HG03060 (cell line): ENCODE data around the gene ZBTB7C.

Source experiments
- ATAC-seq: cut with Tn5 transposase; IDR thresholded peaks from one replicate; pipeline ENCODE4 v1.9.1; 2021; ENCODE audit warnings: low read depth, moderate number of reproducible peaks; ENCODE audit not compliant: unreplicated experiment

ZBTB7C gene

DNA sequence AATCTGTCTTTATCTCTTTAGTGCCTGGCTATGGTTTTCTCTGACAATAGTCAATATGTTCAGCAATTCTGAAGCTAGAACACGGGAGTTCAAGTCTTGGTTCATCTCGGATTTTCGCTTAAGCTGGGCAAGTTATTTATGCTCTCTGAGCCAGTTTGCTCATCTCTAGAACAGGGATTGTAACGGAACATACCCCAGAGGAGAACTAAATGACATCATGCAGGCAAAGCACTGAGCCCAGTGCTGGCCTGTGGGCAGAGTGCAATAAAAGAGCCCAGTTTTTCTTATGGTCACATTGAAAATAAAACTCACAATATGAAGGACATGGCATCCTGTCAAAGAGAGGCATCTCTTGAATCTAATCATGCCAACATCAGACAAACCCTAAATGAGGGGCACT, 143.9 kb downstream of the ZBTB7C start:
- no peak for ATAC-seq

DNA sequence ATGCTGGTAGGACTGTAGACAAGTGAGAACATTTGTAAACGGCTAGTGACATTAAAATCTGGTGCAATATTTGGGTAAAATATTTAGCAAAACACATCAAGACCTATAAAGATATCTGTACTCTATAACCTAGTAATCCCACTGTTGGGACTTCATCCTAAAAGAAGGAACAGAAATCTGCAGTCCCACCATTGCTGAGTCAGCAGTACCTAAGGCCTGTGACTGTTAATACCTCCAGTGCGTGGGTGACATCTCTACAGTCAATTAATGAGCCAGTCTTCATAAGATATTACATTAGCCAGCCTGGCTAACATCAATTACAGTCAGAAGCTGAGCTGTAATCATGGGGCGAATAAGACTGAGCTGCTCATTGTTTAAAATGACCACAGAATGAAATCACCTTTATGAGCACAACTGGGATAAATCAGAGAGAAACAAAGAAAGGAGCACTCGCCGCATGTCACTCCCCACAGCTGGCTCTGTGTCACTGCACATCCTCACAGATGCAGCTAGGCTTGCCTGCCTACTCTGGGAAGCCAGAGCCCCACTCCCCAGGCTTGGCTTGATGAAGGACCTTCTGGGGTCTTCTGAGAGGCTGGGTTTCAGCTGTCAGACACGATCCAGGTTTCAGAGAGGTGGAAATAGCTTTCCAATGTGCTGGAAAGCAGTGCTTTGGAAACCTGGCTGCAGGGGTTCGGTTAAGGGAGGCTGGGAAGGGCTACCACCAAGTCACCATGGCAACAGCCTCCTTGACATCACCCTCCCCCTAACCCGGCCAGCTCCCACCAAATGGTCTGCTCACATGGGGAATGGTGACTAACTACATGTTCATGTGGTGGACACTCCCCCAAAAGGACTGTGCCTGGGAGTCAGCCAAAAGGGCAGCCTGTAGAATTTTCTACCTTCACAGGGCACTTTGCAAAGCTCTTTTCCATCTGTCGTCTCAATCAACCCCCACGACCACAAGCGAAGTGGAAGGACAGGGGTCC, 145.0 kb downstream of the ZBTB7C start:
- no peak for ATAC-seq

DNA sequence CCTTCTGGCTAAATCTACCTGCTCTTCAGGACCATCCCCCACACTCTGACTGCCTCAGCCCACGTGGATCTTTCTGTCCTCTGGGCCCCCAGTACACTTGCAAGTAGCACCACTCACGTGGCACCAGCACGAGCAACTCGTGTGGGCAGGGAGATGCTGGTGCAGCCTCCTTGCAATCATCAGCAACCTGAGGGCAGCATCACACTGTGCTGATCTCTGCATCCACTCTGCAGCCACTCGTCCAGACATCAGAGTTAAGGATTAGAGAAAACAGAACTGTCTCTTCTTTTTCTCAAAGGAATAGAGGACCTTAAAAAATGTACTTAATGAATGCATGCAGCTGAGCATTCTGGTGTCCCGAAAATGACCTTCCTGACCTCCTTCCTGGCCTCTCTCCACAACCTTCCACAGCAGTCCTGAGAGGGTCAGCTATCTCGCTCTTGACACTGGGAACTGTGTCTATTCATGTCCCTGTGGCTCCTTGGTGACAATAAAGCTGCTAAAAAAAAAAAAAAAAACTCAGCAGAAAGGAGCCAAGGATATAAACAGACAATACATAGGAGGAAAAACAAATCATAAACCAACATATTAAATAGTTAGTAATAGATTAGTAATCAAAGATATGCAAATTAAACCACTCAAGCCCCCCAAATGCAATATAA, 145.9 kb downstream of the ZBTB7C start:
- no peak for ATAC-seq

DNA sequence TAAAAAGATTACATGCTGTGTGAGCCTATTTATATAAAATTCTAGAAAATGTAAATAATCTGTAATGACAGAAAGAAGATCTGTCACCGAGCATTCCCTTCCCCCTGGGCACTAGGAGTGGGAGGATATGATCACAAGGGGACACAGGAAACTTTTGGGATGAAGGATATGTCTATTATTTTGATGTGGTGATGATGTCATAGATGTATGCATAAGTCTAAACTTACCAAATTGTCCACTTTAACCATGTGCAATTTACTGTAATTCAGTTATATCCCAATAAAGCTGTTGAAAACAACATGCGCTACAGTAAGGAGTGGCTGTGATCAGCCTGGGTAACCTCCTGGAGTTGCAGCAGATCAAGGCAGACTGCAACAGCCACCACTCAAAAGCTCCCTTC, 148.9 kb downstream of the ZBTB7C start:
- ATAC-seq, result no peak

GRCh38 chr18:48256848-48257247, 152.3 kb downstream of the ZBTB7C start:
- ATAC-seq, result no peak

GRCh38 chr18:48254077-48254602, 155.0 kb downstream of the ZBTB7C start:
- ATAC-seq, result no peak

DNA sequence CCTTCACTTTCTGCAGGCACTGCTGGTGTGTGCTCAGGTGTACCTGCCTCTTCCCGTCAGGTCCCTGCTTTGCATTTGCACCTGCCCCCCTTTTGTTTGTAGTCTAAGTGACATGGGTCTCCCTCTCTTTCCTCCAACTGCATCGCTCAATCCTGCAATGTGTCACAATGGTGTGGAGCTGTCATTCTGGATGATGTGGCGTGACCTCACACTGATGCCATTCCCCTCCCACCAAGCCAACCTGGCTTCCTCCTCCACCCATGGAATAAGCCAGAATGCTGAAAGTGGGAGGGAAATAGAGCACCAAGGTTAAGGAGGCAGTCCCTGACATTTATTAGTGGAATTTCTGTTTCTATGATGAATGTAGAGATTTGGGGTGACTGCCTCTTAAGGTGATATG, 156.7 kb downstream of the ZBTB7C start:
- ATAC-seq, result no peak

DNA sequence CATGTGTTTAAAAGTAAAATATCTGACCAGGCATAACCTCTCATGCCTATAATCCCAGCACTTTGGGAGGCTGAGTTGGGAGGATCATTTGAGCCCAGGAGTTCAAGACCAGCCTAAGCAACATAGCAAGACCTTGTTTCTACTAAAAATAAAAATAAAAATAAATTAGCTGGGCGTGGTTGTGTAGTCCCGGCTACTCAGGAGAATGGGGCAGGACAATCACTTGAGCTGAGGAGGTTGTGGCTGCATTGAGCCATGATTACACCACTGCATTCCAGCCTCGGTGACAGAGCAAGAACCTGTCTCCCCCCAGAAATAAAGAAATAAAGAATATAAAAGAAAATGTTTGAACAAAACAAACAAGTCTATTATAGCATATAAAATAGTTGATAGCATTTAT, 158.3 kb downstream of the ZBTB7C start:
- no peak for ATAC-seq

DNA sequence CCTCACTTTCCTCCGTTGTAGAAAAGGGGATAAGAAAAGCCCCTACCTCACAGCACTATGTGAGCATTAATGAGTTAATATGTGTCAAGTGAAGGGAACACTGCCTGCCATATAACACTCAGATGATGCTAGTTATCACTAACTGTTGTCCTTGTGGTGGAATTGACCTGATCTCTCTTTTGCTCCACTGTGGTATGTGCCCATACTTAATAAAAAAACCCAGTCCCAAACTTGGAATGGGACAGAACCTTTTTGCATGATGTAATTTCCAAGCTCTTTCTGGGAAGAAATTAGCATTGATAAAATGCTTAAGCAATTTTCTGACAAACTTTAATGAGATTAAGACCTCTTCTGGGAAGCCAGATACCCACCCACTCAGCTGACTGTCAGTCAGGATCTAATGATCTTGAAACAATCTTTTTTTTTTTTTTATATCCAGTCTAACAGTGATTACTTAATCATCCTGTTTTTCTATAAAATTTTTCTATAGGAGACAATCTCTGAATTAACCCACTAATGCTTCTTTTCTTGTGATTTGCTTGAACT, 158.7 kb downstream of the ZBTB7C start:
- ATAC-seq, result no peak

- ATAC-seq, result no peak
Measured at GRCh38 chr18:48249854-48250253, 159.3 kb downstream of the ZBTB7C start.

DNA sequence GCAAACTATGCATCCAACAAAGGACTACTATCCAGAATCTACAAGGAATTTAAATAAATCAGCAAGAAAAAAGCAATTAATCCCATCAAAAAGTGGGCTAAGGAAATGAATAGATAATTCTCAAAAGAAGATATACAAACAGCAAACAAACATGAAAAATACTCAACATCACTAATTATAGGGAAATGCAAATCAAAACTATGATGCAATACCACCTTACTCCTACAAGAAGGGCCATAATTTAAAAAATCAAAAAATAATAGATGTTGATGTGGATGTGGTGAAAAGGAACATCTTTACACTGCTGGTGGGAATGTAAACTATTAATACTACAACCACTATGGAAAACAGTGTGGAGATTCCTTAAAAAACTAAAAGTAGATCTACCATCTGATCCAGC, 164.7 kb downstream of the ZBTB7C start:
- no peak for ATAC-seq

- no peak for ATAC-seq
Measured at GRCh38 chr18:48238636-48239035, 170.5 kb downstream of the ZBTB7C start.

DNA sequence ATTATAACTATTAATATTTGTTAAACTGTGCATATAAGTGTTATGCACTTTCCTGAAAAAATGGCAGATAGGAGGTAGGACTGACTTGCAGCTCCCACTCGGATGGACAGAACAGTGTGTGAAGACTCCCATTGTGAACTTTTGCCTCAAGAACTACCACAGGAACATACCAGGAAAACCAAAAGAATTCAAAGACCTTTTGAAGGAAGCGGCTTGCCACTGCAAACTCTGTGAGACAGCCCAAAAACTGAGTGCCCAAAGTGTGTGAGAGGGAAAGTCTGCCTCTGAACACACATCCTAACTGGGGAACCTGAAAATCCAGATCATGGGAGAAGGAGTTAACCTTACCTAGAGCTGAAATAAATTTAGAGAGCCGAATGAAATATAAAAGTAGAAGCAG, 171.0 kb downstream of the ZBTB7C start:
- ATAC-seq, result no peak

GRCh38 chr18:48236822-48237221, 172.4 kb downstream of the ZBTB7C start:
- no peak for ATAC-seq

GRCh38 chr18:48230467-48231113, 178.6 kb downstream of the ZBTB7C start:
- ATAC-seq, result no peak

GRCh38 chr18:48229552-48229981, 179.6 kb downstream of the ZBTB7C start:
- ATAC-seq, result no peak

DNA sequence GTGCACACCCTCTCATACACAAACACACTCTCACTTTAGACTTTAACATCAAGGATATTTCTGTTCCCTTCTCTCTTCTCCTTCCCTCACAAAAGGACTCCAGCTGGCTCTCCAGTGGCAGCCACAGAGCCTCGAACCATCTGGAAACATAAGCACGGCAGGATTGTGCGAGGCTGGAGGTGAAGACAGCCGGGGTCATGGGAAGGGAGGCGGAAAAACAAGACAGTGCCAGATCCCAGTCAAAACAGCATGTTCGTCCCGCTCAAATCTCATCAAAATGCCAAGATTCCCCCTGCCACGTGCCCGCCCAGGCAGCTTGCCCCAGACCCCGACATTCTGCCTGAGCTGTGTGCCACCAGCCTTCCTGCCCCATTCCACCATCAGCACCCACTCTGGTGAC, 180.3 kb downstream of the ZBTB7C start:
- ATAC-seq, result no peak

- no peak for ATAC-seq
Measured at GRCh38 chr18:48228301-48228715, 180.9 kb downstream of the ZBTB7C start.

DNA sequence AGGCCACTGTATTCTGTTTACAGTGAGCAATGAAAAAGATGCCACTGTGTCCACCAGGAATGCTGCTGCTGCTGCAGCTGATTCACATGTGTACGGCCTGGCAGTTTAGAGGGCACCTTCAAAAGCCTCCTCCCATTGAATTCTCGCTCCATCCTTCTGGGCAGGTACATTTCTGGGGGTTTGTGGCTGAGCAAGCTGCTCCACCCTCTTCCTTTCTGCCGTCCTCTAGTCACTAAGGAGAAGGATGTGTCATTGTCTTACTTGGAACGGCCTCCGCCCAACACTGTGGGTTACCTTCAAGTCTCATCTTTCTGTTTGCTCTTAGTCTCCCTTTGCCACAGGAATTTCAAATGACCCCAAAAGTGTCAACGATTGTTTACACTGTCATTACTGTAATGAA, 182.0 kb downstream of the ZBTB7C start:
- no peak for ATAC-seq

- no peak for ATAC-seq
Measured at GRCh38 chr18:48226401-48226800, 182.8 kb downstream of the ZBTB7C start.

DNA sequence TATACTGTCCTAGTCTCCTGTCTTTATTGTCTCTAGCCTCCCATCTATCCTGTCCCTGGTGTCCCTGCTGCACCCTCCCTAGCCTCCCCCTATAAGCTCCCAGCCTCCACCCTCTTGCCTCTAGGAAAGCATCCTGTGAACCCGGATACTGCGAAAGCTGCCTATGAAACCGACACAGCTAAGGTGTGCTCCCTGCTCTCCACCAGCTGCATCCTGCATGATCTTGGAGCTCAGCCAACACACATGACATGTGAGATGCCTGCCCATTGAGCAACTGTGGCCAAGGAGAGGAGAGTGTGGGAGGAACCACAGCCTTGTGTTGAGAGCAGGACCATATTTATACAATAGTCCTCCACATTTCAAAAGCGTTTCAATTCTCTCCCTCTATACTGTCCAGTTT, 187.1 kb downstream of the ZBTB7C start:
- no peak for ATAC-seq
